Effector CD4-positive, alpha-beta T cell (primary cell): Measurements from ENCODE around the gene CTDP1.
"Not testable (repeated sequence)": the region's sequence is repeated elsewhere in the genome, so short reads cannot be mapped to it uniquely, and the experiment has no call there.

ENCODE experiments used
- DNase-seq: peaks from one replicate; pipeline ENCODE4 v3.0.0-alpha.2; 2020

CTDP1 gene

GRCh38 chr18:79748321-79749180, 68.9 kb downstream of the CTDP1 start:
- DNase-seq = no peak

GRCh38 chr18:79749251-79750191, 69.9 kb downstream of the CTDP1 start:
- no peak for DNase-seq

GRCh38 chr18:79750980-79751571, 71.5 kb downstream of the CTDP1 start:
- DNase-seq = no peak

- DNase-seq = not testable (repeated sequence)
These were observed 72.4 kb downstream of the CTDP1 start for GRCh38 chr18:79751918-79752578.

- DNase-seq = not testable (repeated sequence)
These were observed 73.3 kb downstream of the CTDP1 start for GRCh38 chr18:79752946-79753345.

- DNase-seq = no peak
These were observed 73.8 kb downstream of the CTDP1 start for GRCh38 chr18:79753391-79753851.

GRCh38 chr18:79754022-79754761, 74.6 kb downstream of the CTDP1 start:
- no peak for DNase-seq

- DNase-seq = no peak
These were observed 75.3 kb downstream of the CTDP1 start for GRCh38 chr18:79754831-79755351.

GRCh38 chr18:79755496-79756142, 76.0 kb downstream of the CTDP1 start:
- no peak for DNase-seq

GRCh38 chr18:79756143-79756500, 76.5 kb downstream of the CTDP1 start:
- DNase-seq = no peak

- no peak for DNase-seq
These were observed 77.2 kb downstream of the CTDP1 start for GRCh38 chr18:79756826-79757225.

- no peak for DNase-seq
These were observed 80.7 kb downstream of the CTDP1 start for GRCh38 chr18:79760348-79760747.

GRCh38 chr18:79760881-79761280, 81.3 kb downstream of the CTDP1 start:
- no peak for DNase-seq

GRCh38 chr18:79763407-79763806, 83.8 kb downstream of the CTDP1 start:
- no peak for DNase-seq

GRCh38 chr18:79764131-79764530, 84.5 kb downstream of the CTDP1 start:
- no peak for DNase-seq

- DNase-seq = no peak
These were observed 86.1 kb downstream of the CTDP1 start for GRCh38 chr18:79765491-79766245.

GRCh38 chr18:79766308-79766707, 86.7 kb downstream of the CTDP1 start:
- DNase-seq = no peak

GRCh38 chr18:79768745-79769144, 89.1 kb downstream of the CTDP1 start:
- no peak for DNase-seq

- no peak for DNase-seq
These were observed 90.3 kb downstream of the CTDP1 start for GRCh38 chr18:79769698-79770500.

GRCh38 chr18:79770501-79770815, 90.9 kb downstream of the CTDP1 start:
- DNase-seq = no peak
